ENCODE measurements around the gene PTPN6. TPM values are rescaled to one million over a fixed set of nuclear protein-coding genes. Genes with fewer than 3 reads are reported as not detected.

Gene PTPN6
- total RNA-seq, 1 experiment from 2014 or later: 19.8 TPM

- no peaks in the 10 kb centered on the region for H4K20me1 ChIP-seq (ENCODE audit: control insufficient read depth, insufficient read depth, insufficient read length)
- no peak overlapping the region for H3K9ac ChIP-seq (ENCODE audit: extremely low read depth, insufficient read length, low read length)
- no peak overlapping the region for H4K8ac ChIP-seq (replicated peaks; ENCODE audit: insufficient read length, low read depth, low read length)
- H3K79me2 ChIP-seq (ENCODE audit: insufficient read depth, low read length): peaks cover 5% of the 10 kb centered on the region; the same call in 1 of the 2 replicates
- no peak for DNase-seq
- H2BK12ac ChIP-seq (ENCODE audit: insufficient read length, low read depth, low read length): no peak overlapping the region
- no peak overlapping the region for H2BK120ac ChIP-seq (ENCODE audit: low read depth, low read length, poor library complexity, severe bottlenecking)
- H2BK5ac ChIP-seq (ENCODE audit: insufficient read length, low read length): no peak overlapping the region
- H4K5ac ChIP-seq (ENCODE audit: insufficient read length, low read depth, low read length): no peak overlapping the region
- H2BK20ac ChIP-seq (ENCODE audit: low read depth, low read length, poor library complexity, severe bottlenecking): no peak overlapping the region
- H3K4ac ChIP-seq (ENCODE audit: low read depth, low read length): no peak overlapping the region
- no peak overlapping the region for H3K4me2 ChIP-seq (ENCODE audit: insufficient read depth, insufficient read length, low read length)
- no peak overlapping the region for H3K14ac ChIP-seq (ENCODE audit: insufficient read depth, low read length)
- no peak overlapping the region for H3K27ac ChIP-seq (ENCODE audit: insufficient read length, low read depth, low read length)
- Mint-ChIP-seq H3K4me3 (peak overlapping the region in 1 of 2 experiments; percentile 89; a peak in 1 of 5 replicates), H3K27ac (peak overlapping the region; percentile 15 to 100 (median 99); a peak in 3 of 7 replicates), H3K4me1 (peaks cover 48 to 52% of the 10 kb centered on the region in 2 experiments), H3K36me3 (ENCODE audit: insufficient read depth in 1 of 3, low read depth in 3 of 3) (peaks cover 27 to 45% (median 42%) of the 10 kb centered on the region in 3 experiments), H3K9me3 (peaks cover 0 to 2% of the 10 kb centered on the region in 2 experiments; a peak in 1 of 5 replicates), H3K27me3 (ENCODE audit: low read depth) (peaks cover 1% of the 10 kb centered on the region; the same call in 1 of the 2 replicates)
- TF ChIP-seq CTCF (conservative IDR thresholded peaks at IDR 0.05): no peak
- H2BK15ac ChIP-seq (ENCODE audit: low read depth, low read length): no peak overlapping the region
- peaks cover 3% of the 10 kb centered on the region; the same call in 1 of the 2 replicates for H3K4me1 ChIP-seq (ENCODE audit: insufficient read depth, low read length)
- H3K18ac ChIP-seq (ENCODE audit: insufficient read length, low read depth, low read length): no peak overlapping the region
- no peak overlapping the region for H3K23ac ChIP-seq (ENCODE audit: insufficient read length, low read depth, low read length)
- H2AK5ac ChIP-seq (ENCODE audit: insufficient read length, low read length): no peak overlapping the region
- no CpG with 5 or more reads among the region's 6 CpGs for whole genome bisulfite sequencing (ENCODE audit: extremely low coverage, insufficient read length, low lambda C conversion rate)
- H3K56ac ChIP-seq (ENCODE audit: insufficient read length, low read depth, low read length): no peak overlapping the region
- no peak overlapping the region for H3T11ph ChIP-seq (ENCODE audit: low read length)
- H3K9me3 ChIP-seq (ENCODE audit: control insufficient read depth, low read depth, low read length): no peaks in the 10 kb centered on the region
- H3K79me1 ChIP-seq (ENCODE audit: insufficient read depth, low read depth, low read length, poor library complexity, severe bottlenecking): no peaks in the 10 kb centered on the region
- H3K23me2 ChIP-seq (ENCODE audit: insufficient read length, low read depth, low read length, poor library complexity, severe bottlenecking): peaks cover 24% of the 10 kb centered on the region
- H2AFZ ChIP-seq (ENCODE audit: low read length): no peak overlapping the region
- no peaks in the 10 kb centered on the region for H3K27me3 ChIP-seq (ENCODE audit: insufficient read depth, low read length)
- H4K91ac ChIP-seq (ENCODE audit: insufficient read length, low read depth, low read length): no peak overlapping the region
These were observed 27.3 kb upstream of the PTPN6 start for GRCh38 chr12:6923851-6924250.

All from H9 (cell line).